GM18870 (cell line): ENCODE data around the gene CCDC181.
"Not testable (repeated sequence)": the region's sequence is repeated elsewhere in the genome, so short reads cannot be mapped to it uniquely, and the experiment has no call there.

Experiments used
- ATAC-seq: cut with Tn5 transposase; IDR thresholded peaks from one replicate; pipeline ENCODE4 v1.9.1; 2021; ENCODE audit warnings: moderate library complexity; ENCODE audit not compliant: unreplicated experiment

CCDC181 gene

DNA sequence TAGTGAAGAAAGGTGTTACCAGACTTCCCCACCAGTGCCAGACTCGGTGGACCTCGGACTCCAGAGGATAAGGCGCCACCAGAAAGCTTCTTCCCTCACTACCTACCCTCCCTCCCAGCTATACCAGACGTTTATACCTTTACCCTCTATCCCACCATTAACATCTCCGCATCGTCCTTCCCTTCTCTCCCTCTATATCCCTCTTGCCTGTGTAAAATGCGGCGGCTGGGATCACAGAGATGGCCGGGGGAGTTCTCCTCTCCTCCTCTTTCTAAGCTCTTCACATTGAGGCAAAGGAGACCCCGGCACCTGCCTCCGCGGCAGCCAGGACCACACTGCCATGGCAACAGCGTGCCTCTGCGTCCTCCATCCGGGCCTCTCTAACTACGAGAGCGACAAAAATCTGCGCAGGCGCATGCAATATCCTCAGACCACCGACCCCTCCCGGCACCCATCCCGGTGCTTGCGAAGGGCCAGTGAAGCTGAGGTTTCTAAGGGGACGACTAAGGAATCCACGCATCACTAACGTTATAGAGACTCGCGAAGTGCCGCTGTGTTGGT is at the start of gene CCDC181:
Gene CCDC181 (minus strand): TSS at position 394 of the 561 bp plus-strand sequence. CDS start 2,547 bp downstream, outside the sequence.
- ATAC-seq, result peak; percentile 60

DNA sequence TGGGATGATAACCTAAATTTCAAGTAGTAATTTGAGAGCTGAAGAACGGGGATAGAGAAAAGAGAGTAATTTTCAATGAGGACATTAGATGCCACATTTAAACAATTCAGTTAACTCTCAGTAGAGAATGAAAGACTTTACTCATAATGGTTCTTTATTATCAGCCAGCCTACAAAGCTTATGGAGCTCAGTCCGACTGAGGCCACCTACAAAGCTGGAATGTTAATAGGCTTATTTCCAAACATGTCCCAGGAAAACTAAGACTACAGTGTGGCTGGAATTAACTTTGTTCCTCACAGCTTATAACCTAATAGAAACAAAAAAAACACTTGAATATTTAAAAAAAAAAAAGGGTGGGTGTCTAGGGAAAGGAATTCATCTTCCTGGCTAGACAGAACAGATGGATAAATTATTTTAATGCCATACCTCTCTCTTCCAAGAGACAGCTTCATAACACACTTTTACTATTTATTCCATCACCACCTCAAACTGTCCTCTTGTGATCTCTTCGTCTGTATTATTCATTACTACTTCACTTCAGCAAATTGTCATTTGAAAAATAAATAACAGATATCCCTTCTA is 48.6 kb upstream of the CCDC181 start:
- no peak for ATAC-seq

GRCh38 chr1:169474302-169474995 is 47.2 kb upstream of the CCDC181 start:
- no peak for ATAC-seq

GRCh38 chr1:169473347-169473746 is 46.1 kb upstream of the CCDC181 start:
- ATAC-seq, result no peak

GRCh38 chr1:169472738-169473137 is 45.5 kb upstream of the CCDC181 start:
- ATAC-seq, result no peak

DNA sequence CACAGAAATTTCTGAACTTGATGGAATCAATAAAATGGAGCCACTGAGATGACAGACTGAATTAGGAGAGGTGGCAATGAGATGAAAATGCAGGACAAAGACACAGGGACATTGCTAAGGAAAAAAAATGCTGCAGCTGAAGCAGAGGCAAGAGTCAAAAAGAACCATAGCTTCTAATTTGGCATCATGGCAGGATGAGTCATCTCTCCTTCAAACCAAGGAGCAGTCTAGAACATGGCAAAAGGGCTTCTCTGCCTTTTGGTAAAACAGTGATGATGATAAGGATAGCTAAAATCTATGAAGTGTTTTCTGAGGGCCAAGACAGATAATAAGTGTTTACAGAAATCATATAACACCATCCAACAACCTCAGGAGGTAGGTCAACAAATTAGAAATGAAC is 41.7 kb upstream of the CCDC181 start:
- ATAC-seq, result no peak

DNA sequence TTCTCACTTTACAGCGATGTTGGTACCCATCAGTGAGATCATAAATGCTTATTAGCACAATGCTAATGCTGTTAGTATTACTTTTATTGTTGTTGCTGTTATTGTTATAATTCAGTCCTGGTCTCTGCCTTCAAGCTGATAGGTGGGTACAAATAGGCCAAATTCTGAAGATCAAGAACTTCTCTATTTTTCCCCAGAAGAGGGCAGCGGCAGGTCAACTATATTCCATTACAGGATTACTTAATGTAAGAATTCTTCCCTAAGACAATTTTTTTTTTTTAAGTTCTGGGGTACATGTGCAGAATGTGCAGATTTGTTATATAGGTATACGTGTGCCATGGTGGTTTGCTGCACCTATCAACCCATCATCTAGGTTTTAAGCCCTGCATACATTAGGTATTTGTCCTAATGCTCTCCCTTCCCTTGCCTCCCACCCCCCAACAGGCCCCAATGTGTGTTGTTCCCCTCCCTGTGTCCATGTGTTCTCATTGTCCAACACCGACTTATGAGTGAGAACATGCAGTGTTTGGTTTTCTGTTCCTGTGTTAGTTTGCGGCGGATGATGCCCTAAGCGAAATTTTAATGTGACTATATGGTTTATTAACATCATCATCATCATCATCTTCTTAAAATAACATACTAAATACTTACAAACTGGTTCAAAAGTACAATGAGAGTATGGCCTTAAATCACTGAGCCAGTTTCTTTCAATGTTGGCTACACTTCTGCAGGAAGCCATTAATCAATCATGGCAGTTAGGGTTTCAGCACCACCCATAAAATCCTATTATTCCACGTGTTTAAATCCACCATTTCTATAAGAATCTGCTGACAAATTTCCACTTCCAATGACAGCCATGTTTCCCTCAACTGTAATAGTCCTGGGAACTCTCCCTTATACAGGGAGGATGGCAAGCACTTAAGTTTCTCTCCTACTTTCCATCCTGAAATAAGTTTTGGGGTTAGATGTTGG is 39.3 kb upstream of the CCDC181 start:
- ATAC-seq, result no peak

GRCh38 chr1:169465281-169465680 is 38.0 kb upstream of the CCDC181 start:
- ATAC-seq, result no peak

GRCh38 chr1:169462385-169462784 is 35.1 kb upstream of the CCDC181 start:
- no peak for ATAC-seq

GRCh38 chr1:169461390-169462000 is 34.2 kb upstream of the CCDC181 start:
- no peak for ATAC-seq

GRCh38 chr1:169460191-169460833 is 33.0 kb upstream of the CCDC181 start:
- ATAC-seq, result no peak

GRCh38 chr1:169457443-169457842 is 30.2 kb upstream of the CCDC181 start:
- ATAC-seq, result no peak

DNA sequence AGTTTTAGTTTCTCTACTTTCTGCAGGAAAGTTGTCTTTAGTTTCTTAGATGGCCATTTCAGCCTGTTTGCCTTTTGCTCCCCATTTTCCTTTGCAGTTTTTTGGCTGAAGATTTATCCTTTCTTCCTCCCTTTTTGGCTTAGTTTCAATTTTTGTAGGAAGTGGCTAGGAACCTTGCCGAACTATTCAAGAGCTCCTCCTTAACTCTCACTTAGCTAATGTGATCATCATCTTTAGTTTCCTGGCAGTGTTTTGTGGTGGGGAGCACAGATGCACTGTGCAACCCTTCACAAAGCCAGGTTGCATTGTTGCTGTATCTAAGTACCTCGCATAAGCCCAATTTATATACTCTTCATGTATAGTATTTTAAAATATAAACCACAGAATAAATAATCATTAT is 28.8 kb upstream of the CCDC181 start:
- no peak for ATAC-seq

DNA sequence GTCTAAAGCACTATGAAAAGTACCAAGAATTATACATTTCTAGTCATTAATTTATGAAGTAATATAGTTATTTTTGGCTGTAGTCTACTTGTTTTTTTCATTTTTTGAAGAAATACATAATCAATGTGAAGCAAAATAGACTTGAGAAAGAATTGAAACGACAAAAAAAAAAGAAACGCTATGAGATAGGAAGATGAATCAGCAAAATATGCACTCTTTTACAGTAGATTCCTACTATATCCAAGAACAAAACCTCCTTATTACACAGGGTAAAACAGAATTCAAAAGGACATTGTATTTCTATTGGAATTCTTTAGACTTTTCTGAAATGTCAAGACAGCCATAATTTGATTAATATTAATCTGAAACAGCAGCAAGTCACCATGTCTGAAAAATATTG is 25.6 kb upstream of the CCDC181 start:
- ATAC-seq, result no peak

DNA sequence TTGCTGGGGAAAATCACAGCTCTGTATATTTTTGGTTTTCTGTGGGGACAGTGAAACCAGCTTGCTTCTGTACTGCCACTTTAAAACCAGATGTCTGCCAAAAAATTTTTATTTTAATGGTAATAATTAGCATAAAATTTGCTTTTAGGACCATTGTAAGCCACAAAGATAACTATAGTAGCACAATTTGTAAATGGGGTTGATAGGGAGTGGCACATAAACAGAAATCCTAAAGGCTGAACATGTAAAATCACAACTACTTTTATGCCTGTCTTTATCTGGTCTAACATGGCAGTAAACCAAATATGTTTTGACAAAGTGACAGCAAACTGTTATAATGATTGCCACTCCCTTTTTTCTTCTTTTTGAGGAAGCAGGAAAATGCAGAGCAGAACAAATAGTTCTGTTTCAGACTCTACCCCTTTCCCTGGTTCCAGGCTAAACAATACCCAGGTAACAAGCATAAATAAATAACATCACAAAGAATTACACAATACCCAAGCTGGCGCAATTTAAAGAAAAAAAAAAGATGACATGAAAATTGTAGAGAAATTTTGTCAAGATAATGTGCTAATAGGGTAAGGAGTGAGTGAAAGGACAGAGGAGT is 24.0 kb upstream of the CCDC181 start:
- ATAC-seq, result no peak

GRCh38 chr1:169443923-169444322 is 16.6 kb upstream of the CCDC181 start:
- ATAC-seq, result no peak

- ATAC-seq, result no peak
These were observed 1.0 kb downstream of the CCDC181 start for GRCh38 chr1:169426174-169426705.

- no peak for ATAC-seq
These were observed 6.0 kb downstream of the CCDC181 start for GRCh38 chr1:169421309-169421708.

DNA sequence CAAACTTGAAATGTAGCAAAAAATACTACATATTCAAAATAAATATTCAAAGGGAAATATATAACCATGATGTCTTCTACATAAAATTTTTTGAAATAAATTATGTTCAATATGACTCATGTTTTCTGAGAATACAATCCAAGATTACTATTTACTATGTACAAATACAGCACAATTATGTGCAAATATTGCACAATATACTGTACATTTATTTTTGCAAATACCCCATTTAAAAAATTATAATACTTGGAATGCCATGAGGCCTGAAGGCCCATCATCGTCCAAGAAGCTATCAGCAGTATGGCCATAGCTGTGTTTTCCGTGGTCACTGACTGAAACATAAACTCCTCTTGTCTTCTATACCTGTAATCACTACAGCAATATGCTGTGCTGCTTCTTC is 12.3 kb downstream of the CCDC181 start:
- no peak for ATAC-seq

DNA sequence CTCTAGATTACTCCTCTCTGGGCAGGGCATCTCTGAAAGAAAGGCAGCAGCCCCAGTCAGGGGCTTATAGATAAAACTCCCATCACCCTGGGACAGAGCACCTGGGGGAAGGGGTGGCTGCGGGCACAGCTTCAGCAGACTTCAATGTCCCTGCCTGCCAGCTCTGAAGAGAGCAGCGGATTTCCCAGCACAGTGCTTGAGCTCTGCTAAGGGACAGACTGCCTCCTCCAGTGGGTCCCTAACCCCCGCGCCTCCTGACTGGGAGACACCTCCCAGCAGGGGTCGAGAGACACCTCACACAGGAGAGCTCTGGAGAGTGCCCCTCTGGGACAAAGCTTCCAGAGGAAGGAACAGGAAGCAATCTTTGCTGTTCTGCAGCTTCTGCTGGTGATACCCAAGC is 18.9 kb downstream of the CCDC181 start:
- not testable (repeated sequence) for ATAC-seq
